HUES64 (cell line): Measurements from ENCODE around the gene LRRC2.
"Not testable (repeated sequence)": the region's sequence is repeated elsewhere in the genome, so short reads cannot be mapped to it uniquely, and the experiment has no call there.

ENCODE experiments used
- H3K27ac ChIP-seq: 2 replicates; pipeline ENCODE4 v1.7.0; 2013; ENCODE audit warnings: low read depth, low read length, inconsistent platforms
- H3K27me3 ChIP-seq: 2 replicates; pipeline ENCODE4 v1.6.1; 2013; ENCODE audit warnings: mild to moderate bottlenecking, low read length; ENCODE audit not compliant: insufficient read depth
- H3K36me3 ChIP-seq: 2 replicates; pipeline ENCODE4 v1.6.1; 2013; ENCODE audit warnings: mild to moderate bottlenecking, low read length; ENCODE audit not compliant: insufficient read depth
- H3K4me1 ChIP-seq: 2 replicates; pipeline ENCODE4 v1.6.1; 2013; ENCODE audit warnings: mild to moderate bottlenecking, low read length, moderate library complexity; ENCODE audit not compliant: insufficient read depth
- H3K4me3 ChIP-seq: 2 replicates; pipeline ENCODE4 v1.5.1; 2013; ENCODE audit warnings: mild to moderate bottlenecking, low read length, moderate library complexity
- H3K9ac ChIP-seq: 2 replicates; pipeline ENCODE4 v1.6.1; 2013; ENCODE audit warnings: mild to moderate bottlenecking, low read depth, low read length
- H3K9me3 ChIP-seq: 2 replicates; pipeline ENCODE4 v1.6.1; 2013; ENCODE audit warnings: low read depth, low read length; ENCODE audit not compliant: insufficient read depth
- WGBS: fragments of 150-250, 120-280 bp; methylation state at CpG from one replicate; pipeline ENCODE4 v1.1.7; 2013; ENCODE audit warnings: missing lambda C conversion rate; 5-methylcytosine and 5-hydroxymethylcytosine counted together

Gene LRRC2

DNA sequence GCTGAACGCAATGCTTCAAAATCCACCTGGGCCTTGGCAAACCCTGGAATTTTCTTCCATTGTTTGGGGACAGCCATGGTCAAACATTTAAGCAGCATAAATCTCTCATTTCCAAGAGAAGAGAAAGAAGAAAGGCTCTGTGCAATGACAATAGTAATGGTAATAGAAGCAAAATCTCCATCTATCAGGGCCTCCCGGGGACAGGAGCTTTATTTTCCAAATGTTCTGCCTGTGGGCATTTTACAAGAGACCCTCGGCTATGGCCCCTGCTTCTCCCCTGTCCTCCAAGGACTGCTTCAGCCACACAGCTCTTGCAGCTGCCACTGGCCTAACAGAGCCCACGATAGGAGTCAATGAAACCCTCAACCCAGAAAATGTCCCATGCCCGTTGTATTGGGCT is 33.5 kb upstream of the LRRC2 start:
- no peak overlapping the region for H3K4me3 ChIP-seq
- no peaks in the 10 kb centered on the region for H3K9me3 ChIP-seq
- H3K9ac ChIP-seq: peak overlapping the region; percentile 37; the same call in 1 of the 2 replicates
- H3K27ac ChIP-seq: peak overlapping the region; percentile 93; the same call in 1 of the 2 replicates
- 41% methylated on average over 5 of the region's 5 CpGs for WGBS
- peaks cover 32% of the 10 kb centered on the region for H3K4me1 ChIP-seq
- no peaks in the 10 kb centered on the region for H3K27me3 ChIP-seq
- H3K36me3 ChIP-seq: no peaks in the 10 kb centered on the region

- Histone ChIP-seq H3K36me3 (no peaks in the 10 kb centered on the region), H3K27me3 (no peaks in the 10 kb centered on the region), H3K27ac (no peak overlapping the region), H3K9me3 (peaks cover 4% of the 10 kb centered on the region; the same call in 1 of the 2 replicates), H3K9ac (no peak overlapping the region), H3K4me3 (no peak overlapping the region), H3K4me1 (peaks cover 17% of the 10 kb centered on the region)
- WGBS: 71% methylated on average over 8 of the region's 8 CpGs
Observed at GRCh38 chr3:46595819-46596314, 29.8 kb upstream of the LRRC2 start.

- no peaks in the 10 kb centered on the region for H3K27me3 ChIP-seq
- peaks cover 13% of the 10 kb centered on the region for H3K4me1 ChIP-seq
- 91% methylated on average over 4 of the region's 4 CpGs for WGBS
- H3K9ac ChIP-seq: no peak overlapping the region
- no peaks in the 10 kb centered on the region for H3K36me3 ChIP-seq
- H3K27ac ChIP-seq: no peak overlapping the region
- no peak overlapping the region for H3K4me3 ChIP-seq
- H3K9me3 ChIP-seq: peaks cover 10% of the 10 kb centered on the region; the same call in 1 of the 2 replicates
Observed at GRCh38 chr3:46594723-46595122, 28.6 kb upstream of the LRRC2 start.

DNA sequence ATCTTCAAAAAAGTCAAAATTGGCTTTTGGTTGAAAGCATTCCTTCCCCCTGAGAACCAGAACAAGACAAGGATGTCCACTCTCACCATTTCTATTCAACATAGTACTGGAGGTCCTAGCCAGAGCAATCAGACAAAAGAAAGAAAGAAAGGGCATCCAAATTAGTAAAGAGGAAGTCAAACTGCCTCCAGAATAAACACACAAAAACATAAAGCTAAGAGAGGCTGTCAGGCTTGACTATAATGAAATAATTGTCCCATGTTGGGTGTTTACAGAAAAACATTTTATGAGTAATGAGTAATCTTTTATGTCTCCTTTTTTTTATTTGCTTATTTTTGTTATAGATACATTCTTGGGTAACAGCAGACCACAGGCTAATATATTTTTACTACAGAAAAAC is 27.9 kb upstream of the LRRC2 start:
- H3K9ac ChIP-seq: no peak overlapping the region
- no peaks in the 10 kb centered on the region for H3K27me3 ChIP-seq
- H3K27ac ChIP-seq: no peak overlapping the region
- no peak overlapping the region for H3K4me3 ChIP-seq
- peaks cover 10% of the 10 kb centered on the region; the same call in 1 of the 2 replicates for H3K9me3 ChIP-seq
- H3K4me1 ChIP-seq: peaks cover 6% of the 10 kb centered on the region; the same call in 1 of the 2 replicates
- H3K36me3 ChIP-seq: no peaks in the 10 kb centered on the region

DNA sequence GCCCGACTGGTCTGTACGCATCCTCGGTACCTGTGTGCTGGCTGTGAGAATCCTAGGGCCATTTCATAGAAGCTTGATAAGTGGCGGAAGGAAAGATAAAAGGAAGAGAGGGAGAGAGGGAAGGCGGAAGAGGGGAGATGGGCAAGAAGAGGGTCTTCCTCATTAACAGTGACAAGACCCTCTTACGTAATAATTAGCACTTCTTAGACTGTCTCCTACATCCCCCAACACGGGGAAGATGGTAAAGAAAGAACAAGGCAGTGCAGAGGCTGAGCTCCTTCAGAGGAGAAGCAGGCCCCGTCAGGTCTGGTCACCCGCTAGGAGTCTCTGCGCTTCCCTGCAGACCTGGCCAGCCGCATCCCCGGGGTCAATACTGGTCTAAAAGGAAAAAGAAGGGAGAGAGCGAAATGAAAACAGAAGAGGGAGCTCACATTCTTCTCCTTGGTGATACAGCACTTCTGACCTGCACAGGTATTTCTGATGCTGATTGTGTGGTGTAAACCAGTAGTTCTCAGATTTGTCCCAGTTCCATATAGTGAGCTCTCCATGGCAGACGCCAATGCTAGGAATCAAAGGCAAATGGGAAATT is 27.3 kb upstream of the LRRC2 start:
- Histone ChIP-seq H3K4me1 (no peaks in the 10 kb centered on the region; the same call in 1 of the 2 replicates), H3K4me3 (no peak overlapping the region), H3K27ac (no peak overlapping the region), H3K9me3 (peaks cover 10% of the 10 kb centered on the region; the same call in 1 of the 2 replicates), H3K36me3 (no peaks in the 10 kb centered on the region), H3K9ac (no peak overlapping the region), H3K27me3 (no peaks in the 10 kb centered on the region)
- WGBS: 86% methylated on average over 12 of the region's 14 CpGs

DNA sequence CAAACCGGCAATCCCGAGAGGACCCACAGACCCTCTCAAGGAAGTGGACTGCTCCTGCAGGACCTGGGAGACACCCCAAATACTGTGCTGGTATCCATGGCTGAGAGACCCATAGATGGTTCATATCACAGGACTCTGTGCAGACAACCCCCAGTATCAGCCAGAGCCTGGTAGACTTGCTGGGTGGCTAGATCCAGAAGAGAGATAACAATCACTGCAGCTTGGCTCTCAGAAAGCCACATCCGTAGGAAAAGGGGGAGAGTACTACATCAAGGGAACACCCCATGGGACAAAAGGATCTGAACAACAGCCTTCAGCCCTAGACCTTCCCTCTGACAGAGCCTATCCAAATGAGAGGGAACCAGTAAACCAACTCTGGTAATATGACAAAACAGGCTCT is 21.2 kb upstream of the LRRC2 start:
- not testable (repeated sequence) for H3K9ac ChIP-seq, H3K4me1 ChIP-seq, H3K27ac ChIP-seq, H3K27me3 ChIP-seq, H3K4me3 ChIP-seq
- 76% methylated on average over 3 of the region's 3 CpGs for WGBS
- Histone ChIP-seq H3K36me3 (peaks cover 33% of the 10 kb centered on the region), H3K9me3 (peaks cover 10% of the 10 kb centered on the region; the same call in 1 of the 2 replicates)

- H3K9ac ChIP-seq: no peak overlapping the region
- H3K4me3 ChIP-seq: no peak overlapping the region
- H3K27ac ChIP-seq: peak overlapping the region; percentile 30; the same call in 1 of the 2 replicates
- H3K4me1 ChIP-seq: peaks cover 5% of the 10 kb centered on the region; the same call in 1 of the 2 replicates
- peaks cover 37% of the 10 kb centered on the region for H3K36me3 ChIP-seq
- WGBS: 83% methylated on average over 6 of the region's 6 CpGs
- peaks cover 10% of the 10 kb centered on the region; the same call in 1 of the 2 replicates for H3K9me3 ChIP-seq
- H3K27me3 ChIP-seq: no peaks in the 10 kb centered on the region
Observed at GRCh38 chr3:46586738-46587246, 20.7 kb upstream of the LRRC2 start.

DNA sequence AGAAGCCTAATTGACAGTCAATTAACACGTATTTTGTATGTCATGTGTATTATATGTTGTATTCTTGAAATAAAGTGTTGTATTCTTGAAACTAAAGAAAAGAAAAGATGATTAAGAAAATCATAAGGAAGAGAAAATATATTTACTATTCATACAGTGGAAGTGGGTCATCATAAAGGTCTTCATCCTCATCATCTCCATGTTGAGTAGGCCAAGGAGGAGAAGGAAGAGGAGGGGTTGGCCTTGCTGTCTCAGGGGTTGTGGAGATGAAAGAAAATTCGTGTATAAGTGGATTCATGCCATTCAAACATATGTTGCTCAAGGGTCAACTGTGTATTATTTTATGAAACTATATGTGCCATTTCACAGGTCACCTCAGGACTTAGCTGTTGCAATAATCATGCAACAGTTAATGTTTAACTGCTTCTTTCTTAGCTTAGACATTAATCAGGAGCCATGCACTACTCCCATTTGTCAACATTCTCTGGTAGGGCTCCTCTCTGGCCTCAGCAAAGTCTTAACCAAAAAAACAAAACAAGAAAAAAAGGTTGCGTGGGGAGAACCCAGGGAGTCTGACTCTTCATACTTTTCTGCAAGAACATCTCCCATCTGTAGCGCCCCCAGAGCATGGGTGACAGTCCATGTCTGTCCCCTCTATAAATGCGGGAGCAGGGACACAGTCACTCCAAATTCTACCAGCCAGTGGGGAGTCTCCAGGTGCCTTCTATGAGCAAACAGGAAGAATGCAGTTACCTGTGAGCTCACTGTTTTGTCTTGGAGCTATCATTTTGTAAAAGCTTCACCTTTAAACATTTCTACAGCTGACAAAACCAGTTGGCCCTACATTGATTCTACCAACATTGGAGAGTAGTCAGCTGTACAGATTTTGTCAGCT is 19.9 kb upstream of the LRRC2 start:
- Histone ChIP-seq H3K36me3 (peaks cover 45% of the 10 kb centered on the region), H3K27me3 (no peaks in the 10 kb centered on the region; the same call in 1 of the 2 replicates), H3K4me1 (peaks cover 5% of the 10 kb centered on the region; the same call in 1 of the 2 replicates), H3K27ac (peak overlapping the region; percentile 58; the same call in 1 of the 2 replicates), H3K4me3 (no peak overlapping the region), H3K9ac (no peak overlapping the region), H3K9me3 (peaks cover 7% of the 10 kb centered on the region; the same call in 1 of the 2 replicates)
- 90% methylated on average over 5 of the region's 5 CpGs for WGBS

- Histone ChIP-seq H3K27ac (no peak overlapping the region; the same call in 1 of the 2 replicates), H3K36me3 (peaks cover 57% of the 10 kb centered on the region)
- 95% methylated on average over 7 of the region's 7 CpGs for WGBS
Observed at GRCh38 chr3:46584598-46585467, 18.7 kb upstream of the LRRC2 start.

DNA sequence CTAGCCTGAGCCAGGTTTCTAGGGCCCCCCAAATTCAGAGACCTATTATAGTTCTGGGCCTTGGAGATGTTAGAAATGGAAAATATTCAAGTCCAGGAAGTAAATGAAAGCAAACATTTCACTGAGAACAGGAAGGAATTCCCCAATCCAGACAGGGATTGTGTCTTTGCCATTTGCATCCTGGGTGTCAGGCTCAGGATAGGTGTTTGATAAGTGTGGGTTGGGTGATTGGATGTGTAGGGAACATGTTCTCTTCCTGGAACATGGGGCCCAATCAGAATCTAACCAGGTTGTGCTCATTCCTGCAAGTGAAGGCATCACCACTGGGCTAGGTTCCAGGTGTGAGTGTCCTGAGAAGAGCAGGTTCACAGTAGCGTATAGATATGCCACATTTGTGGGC is 14.6 kb upstream of the LRRC2 start:
- WGBS: 92% methylated on average over 1 of the region's 1 CpG
- no peaks in the 10 kb centered on the region for H3K9me3 ChIP-seq
- no peak overlapping the region for H3K9ac ChIP-seq
- H3K36me3 ChIP-seq: peaks cover 68% of the 10 kb centered on the region
- peak overlapping the region; percentile 94 for H3K4me3 ChIP-seq
- H3K27ac ChIP-seq: peak overlapping the region; percentile 62
- peaks cover 51% of the 10 kb centered on the region; the same call in 1 of the 2 replicates for H3K27me3 ChIP-seq
- peaks cover 15% of the 10 kb centered on the region for H3K4me1 ChIP-seq

More at GRCh38 chr3:46584598-46585467, 18.7 kb upstream of the LRRC2 start:
- Histone ChIP-seq H3K27me3 (peaks cover 10% of the 10 kb centered on the region; the same call in 1 of the 2 replicates), H3K9me3 (no peaks in the 10 kb centered on the region), H3K4me1 (peaks cover 10% of the 10 kb centered on the region; the same call in 1 of the 2 replicates), H3K4me3 (no peak overlapping the region), H3K9ac (no peak overlapping the region)
